Activated T-cell treated with anti-CD3 and anti-CD28 coated beads for 1 hour (primary cell): ENCODE results near the gene GMPR2.

Experiments
- DNase-seq: peaks from one replicate; pipeline ENCODE4 v3.0.0-alpha.2; 2020; ENCODE audit warnings: low read depth

The GMPR2 gene

DNA sequence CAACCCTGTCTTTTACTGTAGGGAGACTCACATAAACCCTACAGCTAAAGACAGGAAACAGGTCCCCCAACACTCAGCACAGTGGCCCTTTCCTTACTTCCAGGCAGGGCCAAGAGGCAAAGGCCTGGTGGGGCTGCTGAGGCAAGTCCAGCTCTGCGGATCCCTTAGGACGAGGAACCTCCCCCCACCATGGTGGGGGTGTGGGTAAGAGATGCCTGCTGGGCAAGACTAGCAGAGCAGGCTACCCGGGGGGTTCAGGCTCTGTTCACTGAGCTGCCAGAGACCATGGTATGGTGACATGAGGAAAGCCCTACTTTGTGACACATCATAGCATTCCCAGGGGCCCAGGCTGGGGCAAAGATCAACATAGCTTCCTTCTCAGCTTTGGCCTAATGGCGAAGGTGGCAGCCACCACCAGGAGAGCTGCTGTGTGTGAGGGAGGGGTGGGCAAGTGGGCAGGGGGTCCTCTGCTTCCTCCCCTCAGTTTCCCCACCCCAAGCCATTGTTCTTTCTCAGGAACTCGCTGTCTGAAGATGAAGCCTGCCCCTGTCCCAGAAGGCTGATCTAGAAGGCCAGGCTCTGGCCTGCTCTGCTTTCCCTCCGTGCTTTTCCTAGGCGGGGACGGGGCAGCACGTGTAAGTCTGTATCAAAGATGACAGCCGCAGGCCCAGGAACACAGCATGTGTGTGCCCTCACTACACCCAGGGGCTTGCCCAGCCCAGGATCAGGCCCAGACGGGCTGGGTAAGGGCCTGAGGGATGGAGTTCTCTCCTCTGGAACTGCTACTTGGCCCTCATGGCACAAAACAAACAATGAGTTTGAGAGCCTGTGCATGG is 19.8 kb downstream of the GMPR2 start:
- DNase-seq, result no peak

DNA sequence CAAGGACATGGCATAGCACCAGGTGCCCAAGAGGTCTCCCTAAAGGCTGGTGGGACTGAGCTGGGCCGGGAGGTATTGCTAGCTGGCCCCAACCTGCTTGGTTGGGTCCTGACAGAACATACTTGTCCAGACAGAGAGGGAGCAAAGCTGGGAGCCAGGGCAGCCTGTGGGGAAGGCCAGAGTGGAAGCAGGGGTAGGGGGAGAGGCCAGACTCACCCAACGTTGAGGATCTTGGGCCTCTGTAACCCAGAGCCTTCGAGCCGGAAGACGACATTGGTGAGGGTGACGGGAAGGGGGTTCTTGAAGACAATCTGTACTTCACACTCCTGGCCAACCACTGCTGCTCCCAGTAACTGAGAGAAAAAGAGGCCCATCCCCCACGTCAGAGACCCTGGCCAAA is 21.2 kb downstream of the GMPR2 start:
- no peak for DNase-seq

DNA sequence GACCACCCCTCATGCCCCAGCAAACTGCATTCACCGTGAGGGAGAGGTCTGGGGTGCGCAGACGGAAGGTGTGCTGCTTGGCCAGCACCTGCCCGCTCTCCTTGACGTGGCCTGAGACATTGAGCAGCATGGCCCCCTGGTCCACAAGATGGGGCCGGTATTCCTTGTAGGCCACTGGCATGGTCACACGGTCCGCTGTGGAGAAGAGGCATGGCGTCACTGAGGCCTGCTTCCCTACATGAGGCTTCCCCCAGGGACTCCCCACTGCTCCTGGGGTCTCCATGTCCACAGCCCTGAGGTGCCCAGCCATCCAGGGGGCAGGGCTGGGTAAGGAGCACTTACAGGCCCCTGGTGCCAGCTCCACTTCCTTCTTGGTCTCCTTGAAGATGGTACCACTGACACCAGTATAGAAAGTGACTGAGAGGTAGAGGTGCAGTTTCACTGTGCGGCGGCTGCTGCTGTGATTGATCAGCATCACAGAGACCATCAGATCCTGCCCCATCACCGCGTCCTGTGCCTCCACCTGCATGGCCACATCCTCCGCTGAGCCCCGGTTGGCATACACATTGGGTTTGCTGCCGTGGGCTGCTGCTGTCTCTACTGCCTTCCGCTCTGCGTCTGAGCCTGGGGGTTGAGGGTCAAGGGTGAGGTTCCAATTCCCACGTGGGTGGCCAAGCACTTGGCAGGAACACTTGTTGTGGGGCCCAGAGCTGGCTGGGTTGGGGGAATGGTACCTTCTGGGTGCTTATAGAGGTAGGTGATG is 22.1 kb downstream of the GMPR2 start:
- DNase-seq, result no peak

DNA sequence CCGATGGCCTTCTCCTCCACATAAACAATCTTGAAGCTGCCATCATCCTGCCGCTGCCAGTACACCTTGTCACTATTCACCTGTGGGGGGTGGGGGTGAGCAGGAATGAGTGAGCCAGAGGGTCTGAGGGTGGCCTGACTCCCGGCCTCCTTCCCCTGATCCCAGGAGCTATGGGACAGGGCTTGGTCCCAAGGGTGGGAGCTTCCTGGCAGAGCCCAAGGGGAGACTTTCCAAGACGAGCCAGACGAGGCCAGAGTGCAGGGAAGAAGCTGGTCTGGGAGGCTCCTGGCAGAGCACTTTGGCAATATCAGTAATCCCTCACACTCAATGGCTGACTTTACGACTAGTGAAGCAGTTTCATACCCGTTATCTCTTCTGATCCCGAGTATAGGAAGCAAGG is 22.7 kb downstream of the GMPR2 start:
- DNase-seq, result no peak

DNA sequence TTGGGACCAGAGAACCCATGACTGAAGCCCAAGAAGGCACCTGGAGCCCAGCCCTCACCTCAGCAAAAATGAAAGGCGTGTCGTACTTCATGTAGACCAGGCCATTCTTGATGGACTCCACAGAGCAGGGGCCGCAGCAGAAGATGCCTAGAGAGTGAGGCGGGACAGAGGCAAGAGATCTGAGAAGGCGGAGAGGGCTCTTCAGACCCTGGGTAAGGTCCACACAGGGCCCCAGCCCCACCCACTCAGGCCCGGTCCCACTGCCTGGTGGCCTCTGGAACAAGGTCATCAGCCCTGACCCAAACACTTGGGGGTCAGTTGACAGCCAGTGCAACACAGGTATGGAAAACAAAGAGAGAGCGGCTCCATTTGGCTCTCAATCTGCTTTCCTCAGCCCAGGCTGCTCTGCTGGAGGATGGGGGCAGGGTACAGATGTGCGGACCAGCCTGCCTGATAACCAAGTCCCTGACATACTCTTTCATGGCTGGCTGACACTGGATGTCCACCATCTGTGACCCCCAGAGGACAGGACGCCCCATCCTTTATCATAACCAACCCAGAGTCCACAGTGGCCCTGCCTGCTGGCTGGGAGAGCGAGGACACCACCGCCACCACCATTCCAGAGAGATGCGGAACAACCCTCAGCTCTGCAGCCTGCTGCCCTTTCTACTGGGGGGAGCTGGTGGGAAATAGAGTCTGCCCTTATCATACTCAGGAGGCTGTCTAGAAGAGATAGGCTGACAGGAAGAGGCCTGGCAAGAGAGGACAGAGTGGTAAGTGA is 23.4 kb downstream of the GMPR2 start:
- DNase-seq, result no peak

DNA sequence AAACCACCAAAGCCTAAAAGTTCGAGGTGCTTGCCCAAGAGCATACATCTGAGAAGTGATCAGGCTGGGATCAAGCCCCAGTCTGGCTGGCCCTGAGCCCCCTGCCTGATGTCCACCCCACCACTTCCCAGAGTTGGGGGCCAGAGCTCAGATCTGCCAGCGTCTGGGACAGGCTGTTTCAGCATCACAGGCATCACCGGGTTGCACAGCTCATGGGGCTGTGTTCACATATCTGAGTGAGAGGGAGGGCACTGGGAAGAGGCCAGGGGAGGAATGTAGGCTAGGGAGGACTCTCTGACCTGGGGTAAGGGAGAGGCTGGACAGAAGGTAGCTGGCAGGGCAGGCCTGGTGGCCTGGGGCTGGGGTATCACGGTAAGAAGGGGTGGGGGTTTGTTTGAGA is 24.2 kb downstream of the GMPR2 start:
- DNase-seq, result no peak

DNA sequence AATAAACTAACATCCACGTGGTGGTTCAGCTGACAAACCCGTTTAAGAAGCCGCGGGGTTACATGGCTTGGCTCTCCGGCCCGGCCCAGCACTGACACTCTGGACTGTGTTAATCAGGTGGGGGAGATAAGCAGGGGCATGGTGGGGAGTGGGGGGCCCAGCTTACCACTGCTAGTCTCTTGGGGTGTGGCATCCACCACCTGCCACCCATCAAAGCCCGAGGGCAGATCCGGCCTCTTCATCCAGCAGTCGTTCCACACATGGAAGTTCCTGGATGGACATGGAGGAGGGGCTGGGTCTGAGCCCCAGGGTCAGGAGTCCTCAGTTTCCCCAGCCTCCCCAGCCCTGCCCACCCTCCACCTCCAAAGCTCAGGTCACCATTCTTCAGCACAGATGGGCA is 25.4 kb downstream of the GMPR2 start:
- no peak for DNase-seq

DNA sequence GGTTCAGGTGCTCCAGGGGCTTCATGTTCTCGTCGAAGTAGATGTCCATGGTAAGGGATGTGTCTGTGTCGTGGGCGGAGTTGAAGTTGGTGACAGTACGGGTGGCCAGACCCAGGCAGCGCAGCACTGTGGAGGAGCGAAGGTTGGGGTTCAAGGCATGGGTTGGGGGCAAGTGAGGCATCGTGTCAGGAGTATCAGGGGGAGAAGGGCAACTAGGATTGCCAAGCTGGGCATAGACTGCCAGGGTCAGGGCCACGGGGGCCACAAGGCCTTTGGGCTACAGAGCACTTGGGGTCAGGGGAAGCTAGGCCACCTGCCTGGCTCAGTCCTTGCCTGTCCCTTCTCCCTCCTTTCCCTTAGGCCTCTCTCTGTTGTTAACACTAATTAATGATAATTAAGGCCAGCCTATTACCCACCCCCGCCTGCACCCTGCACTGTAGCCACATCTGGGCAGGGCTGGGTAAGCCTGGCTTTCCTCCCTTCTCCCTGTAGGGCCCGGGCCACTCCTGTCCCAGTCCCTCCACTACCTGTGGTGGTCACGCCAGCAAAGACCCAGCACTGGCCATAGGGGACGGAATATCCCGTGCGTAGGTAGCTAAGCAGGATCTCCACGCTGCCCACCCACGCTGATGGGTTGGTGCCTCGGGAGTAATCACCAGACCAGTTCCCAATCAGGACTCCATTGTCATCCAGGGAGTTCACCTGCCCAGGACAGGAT is 26.0 kb downstream of the GMPR2 start:
- DNase-seq, result no peak

DNA sequence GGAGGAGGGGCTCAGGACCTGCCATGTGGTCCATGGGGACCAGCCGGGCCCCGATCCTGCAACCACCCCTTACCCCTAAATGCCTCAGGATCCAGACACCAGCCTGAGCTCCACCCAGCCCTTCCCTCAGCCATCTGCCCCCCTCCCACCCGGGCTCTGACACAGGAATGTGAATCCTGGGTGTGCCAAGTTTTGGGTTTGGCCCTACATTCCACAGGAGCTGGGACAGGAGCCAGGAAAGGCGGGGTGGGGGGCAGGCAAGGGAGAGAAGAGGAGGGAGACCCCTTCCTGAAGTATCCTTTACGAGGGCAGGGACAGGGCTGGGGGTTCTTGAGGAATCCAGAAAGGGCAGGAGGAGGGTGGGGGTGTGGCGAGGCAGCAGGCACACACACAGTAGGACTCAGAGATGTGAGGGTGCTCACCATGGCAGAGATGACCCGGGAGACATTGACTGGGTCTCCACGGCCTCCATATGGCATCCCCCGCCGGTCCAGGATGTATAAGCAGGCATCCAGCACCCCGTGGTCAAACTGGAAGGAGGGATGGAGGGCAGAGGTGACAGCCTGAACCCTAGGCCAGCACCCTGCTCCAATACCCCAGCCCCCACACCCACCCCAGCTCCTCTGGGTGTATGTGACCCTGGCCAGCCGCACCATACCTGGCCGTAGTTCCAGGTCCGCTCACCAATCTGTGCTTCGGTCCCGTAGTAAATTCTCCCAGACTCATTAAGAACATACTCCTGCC is 26.7 kb downstream of the GMPR2 start:
- DNase-seq, result no peak

DNA sequence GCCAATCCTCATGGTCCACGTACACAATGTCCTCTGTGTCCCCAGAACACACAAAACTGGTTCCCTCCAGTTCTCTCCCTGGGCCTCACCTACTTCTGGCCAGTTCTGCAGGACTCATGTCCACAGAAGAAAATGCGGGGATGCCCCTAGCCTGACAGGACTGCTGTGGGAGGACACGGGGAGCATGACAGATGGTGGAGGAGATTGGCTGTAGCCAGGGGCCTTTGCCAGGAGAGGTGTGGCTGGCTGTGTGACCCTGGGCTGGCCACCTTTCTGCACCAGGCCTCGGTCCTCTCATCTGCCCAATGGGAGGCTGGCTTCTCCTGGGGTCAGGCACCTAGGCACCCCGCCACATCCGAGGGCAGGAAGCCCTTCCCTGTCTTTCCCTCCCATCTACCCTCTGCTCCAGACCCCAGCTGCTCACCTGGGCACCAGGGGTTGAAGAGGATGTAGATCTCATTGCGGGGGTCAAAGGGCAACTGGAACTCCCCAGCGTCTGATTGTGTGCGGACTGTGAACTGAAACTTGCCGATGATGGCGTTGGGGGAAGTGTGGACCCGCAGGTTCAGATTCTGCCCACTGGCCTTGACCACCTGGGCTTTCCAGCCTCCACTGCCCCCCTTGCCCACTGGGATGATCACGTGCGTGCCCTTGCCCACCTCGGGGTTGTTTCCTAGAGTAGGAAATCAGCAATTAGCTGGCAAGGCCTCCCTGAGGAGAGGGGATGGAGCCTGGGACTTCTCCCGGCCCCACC is 27.5 kb downstream of the GMPR2 start:
- DNase-seq, result no peak

DNA sequence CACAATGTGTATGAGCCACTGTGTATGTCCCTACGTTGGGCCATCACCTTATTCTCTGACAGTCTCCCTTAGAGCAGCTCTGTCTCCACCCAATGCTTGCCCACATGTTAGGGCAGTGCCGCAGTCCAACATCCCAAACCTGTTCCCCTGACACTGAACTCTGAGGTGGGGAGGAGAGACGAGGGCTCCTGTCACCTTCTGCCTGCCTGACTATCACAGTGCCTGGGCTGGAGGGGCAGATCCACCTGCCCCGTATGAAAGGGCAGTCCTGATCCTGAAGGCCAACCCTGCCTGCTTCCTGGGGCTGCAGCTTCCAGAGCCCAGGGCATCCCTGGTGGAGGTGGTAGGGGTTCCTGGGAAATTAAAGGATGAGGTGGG is 28.0 kb downstream of the GMPR2 start:
- no peak for DNase-seq

DNA sequence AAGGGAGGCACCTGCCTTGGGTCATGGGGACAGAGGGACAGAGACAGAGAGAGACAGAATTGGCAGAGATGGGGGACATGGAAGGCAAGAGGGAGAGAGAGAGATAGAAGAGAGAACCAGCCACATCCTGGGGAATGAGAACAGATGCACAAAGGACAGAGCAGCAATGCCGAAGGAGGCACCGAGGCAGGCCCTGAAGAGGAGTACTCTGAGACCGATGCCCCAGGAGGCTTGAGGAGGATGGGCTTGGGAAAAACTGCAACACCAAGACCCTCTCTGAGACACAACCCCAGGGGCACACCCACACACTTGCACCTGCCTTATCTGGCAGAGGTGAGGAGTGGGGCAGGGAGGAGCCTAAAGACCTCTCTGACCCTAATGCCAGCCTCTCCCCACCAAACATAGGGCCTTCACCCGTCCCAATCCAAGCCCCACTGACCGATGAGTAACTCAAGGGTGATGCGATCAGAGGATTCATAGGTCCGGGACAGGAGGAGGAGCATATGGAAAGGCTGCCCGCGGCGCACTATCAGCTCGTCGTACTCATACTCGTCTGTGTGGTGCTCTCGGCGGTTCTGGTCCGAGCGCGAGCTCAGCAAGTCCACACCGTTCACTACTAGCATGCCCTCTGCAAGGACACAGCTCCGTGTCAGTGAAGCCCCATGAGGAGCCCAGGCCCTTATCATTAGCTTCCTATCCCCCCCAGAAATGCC is 28.7 kb downstream of the GMPR2 start:
- DNase-seq, result no peak

DNA sequence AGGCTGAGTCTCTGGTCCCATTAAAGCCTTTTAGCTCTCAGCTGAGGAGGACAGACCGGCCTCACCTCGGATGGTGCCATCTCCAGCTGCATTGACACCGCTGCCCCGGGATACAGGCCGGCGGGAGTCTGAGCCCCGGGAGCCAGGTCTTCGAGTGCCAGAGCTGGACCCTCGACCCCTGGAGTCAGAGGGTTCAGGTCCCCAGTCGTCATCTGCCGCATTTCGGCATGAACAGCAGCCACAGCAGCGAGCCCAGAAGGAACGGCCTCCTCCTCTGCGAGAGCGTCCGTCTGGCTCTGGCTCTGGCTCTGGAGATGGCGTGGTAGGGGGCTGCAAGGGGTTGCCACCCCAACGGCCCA is 29.2 kb downstream of the GMPR2 start:
- no peak for DNase-seq

DNA sequence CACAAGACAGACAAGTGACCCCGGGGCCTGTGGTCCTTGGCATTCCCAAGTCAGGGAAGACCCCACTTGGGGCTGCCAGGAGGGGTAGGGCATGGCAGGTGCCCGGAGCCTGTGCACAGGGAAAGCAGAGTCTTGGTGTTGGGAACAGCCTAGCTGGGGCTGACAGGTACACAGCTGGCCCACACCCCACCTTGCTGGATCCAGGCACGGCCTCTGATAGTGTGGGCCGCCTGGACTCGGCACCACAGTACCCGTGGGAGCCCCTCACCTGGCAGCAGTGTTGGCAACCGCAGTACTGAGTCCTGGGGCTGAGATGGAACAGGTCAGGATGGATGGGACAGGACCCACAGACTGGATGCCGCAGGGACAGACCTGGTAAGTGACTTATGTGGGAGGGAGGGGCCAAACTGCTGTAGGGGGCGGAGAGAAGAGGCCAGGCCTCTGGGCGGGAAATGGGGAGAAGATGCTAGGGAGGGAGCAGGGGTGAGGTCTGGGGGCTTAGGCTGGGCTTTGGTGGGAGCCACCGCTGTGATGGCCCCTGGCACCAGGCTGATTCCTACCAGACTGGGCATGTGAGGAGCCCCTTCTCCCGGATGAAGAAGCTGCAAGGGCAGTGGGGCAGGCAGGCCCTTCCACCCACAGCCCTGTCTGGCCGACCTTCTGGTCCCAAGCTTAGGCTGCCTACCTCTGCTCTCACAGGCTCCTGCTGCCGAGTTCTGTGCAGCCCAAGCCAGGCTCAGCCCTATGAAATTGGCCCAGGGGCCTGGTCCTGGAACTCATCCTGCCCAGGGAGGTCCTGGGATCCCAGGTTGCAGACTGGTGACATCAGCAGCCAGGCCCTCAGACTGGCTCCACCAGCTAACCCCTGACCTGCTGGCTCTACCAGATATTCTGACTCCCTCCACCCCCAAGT is 30.3 kb downstream of the GMPR2 start, which contains the start of gene TGM1:
Gene TGM1, minus strand, starts transcription at position 357 of the 913 bp plus-strand sequence. CDS start 825 bp downstream, outside the sequence.
- no peak for DNase-seq

DNA sequence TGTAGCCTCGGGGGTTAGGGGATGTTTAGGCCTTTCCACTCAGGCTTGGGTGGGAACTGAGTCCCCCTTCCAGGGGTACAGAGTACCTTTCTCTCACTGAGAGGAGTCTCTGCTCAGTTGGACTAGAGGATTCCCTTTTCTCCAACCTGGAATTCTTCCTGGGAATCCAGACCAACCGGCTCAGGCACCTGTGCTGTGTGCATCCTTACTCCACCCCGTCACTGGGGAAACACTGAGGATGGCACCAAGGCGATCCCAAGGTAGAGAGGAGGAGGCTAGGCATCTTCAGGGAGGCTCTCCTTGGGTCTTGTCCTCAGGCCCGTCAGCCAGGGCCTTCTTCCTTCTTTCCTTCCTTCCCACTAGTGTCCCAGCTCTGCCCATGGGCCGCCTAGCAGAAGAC is 31.1 kb downstream of the GMPR2 start:
- DNase-seq, result no peak

DNA sequence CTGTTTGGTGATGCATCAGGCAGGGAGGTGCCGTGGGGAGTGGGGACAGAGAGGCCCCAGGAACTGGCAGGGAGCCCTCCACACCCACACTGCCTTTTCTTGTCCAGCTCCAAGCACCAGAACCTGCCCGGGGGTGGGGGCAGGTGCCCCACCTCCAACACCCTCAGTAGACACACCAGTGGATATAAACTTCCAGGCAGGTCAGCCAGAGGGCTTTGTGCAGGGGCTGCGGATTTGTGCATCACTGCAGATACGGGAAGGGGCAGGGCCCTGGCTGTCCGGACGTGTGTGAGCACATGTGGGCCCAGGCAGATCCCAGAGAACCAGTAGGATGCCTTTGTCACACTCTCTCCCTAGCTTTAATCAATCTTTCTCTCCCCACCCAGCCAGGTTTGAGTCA is 31.6 kb downstream of the GMPR2 start:
- no peak for DNase-seq

DNA sequence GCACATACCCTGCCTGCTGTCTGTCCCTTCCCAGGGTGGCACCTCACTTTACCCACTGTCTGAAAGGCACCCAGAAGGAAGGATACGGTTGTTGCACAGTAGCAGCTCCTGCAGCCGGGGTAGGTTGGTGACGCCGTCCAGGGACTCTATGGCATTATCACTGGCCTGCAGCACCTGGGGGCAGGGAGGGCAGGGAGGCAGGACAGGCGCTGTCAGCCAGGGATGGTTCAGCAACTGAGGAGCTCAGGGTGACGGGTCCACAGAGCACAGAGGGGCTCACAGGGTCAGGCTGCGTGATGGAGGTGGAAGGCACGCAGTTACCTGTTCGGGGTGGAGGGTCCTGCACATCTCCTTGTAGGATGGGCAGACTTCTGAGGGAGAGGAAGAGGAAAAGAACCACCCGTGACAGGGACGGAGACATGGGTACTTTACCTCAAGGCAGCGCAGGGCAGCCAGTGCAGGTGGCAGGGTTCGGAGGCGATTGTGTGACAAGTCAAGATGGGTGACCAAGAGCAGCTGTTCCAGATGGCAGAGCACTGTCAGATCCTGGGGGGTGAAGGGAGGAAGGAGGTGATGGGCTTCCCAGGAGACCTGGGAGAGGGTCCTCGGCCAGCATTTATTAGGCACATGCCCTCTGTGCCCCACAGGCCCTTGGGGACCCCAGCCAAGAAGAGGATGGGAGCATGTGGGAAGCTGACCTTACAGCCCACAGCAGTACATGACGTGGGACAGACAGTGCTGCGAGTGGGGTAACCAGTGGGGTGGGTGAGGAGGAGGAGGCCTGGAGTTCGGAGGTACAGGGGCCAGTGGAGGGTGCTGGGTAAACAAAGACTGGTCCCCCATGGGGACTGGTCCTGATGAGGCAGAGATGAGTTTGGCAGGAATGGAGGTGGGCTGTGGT is 33.9 kb downstream of the GMPR2 start:
- DNase-seq, result no peak

DNA sequence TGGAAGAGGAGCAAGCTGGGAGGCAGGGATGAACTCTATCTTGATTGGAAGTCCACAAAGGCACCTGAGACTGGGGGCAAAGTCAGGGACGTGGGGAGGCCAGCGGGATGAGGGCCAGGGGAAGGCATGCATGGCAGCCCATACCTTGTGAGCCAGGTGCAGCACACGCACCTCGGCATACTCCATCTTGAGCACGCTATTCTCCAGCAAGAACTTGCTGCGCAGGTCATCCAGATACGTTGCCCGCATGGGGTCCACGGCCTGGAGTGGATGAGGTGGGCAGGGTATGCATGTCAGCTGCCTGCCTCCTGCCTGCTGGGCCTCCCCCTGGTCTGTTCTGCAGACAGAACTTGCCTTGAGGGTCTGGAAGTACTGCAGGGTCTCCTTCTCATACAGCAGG is 34.8 kb downstream of the GMPR2 start:
- DNase-seq, result no peak
